HG03378 (cell line): ENCODE results near the gene BGN.

Experiments
- ATAC-seq: cut with Tn5 transposase; IDR thresholded peaks from one replicate; pipeline ENCODE4 v1.9.1; 2021; ENCODE audit warnings: mild to moderate bottlenecking, moderate library complexity; ENCODE audit not compliant: unreplicated experiment

Gene BGN

DNA sequence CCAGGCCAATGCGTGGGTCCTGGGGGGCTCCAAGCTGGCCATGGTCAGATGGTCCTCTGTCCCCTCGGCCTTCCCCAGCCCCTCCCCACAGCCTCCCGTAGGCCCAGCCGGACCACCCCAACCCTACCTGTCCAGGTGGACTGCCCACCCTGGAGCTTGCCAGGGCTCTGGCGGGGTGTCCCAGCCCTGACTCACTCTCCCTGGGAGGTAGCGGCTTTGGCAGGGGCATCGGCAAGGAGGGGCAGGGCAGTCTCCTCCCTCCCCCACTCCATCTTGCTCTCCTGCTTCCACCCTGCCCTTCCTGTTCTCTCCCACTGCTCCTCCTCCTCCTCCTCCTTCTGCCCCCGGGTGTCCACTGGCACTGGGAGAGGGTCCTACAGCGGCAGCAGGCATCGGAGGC lies 7.4 kb downstream of the BGN start:
- ATAC-seq = no peak

DNA sequence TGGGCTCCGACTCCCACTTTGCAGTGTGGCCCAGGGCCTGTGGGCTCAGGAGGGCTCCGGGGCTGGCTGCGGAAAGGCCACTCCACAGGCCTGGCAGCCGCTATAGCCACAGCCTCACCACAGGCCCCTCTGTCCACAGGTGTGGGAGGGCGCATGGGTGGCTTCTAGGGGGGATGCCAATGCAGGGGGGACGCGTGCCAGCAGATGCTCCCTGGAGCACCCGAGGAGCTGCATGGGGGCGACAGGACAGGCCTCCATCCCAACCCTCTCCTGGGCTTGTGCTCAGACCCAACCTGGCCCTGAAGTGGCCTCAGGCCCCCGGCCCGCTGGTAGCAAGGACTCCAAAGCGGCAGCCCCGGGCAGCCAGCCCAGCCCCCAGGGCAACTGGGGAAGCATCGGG lies 8.0 kb downstream of the BGN start:
- no peak for ATAC-seq

- ATAC-seq = no peak
Measured at GRCh38 chrX:153504445-153505016, 9.8 kb downstream of the BGN start.

DNA sequence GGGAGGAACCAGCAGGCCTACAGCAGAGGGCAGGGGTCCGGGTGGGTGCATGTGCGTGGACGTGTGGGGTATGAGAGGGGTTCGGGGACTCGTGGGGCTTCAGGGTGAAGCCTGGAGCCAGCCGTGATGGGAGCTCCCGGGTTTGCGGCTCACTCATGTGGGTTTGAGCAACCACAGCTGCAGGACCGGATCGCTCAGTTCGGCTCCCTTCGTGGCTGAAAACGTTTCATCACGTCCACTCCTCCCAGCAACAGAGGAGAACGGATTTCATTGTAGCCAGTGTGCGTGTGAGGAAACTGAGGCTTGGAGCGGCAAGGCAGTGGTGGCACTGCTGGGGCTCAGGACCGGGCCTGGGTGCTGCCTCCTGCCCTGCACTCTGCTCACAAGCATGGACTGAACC lies 10.6 kb downstream of the BGN start:
- ATAC-seq = no peak

DNA sequence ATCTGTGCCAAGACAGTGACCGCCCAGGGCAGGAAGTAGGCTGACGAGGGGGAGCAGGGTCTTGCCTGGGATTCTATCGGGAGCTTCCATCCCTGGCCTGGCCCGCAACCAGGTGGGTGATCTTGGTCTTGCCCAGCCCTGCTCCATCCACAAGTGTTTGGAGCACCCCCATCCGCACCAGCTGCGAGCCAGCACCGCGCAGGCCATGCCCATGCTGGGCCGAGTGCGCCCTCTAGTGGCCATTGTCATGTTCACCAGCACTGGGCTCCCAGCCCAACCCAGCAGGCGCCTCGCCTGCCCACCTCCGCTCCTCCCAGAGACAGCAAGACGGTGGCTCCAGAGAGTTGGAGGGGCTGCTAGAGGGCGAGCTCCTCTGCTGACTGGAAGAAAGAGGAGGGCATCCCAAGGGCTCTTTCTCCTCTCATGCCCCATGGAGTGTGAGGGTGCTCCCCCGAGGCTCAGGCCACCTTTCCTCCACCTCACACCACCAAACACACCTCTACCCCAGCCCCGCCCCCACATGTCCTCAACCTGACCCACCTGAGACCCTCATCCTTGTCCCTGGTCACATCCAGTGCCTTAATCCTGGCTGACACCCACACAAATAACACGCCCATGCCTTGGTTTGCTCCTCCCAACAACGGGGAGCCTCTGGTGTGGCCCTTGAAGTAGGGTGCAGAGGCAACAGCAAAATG lies 12.9 kb downstream of the BGN start:
- peak; percentile 90 for ATAC-seq

GRCh38 chrX:153509592-153509991 lies 14.8 kb downstream of the BGN start:
- ATAC-seq = no peak

DNA sequence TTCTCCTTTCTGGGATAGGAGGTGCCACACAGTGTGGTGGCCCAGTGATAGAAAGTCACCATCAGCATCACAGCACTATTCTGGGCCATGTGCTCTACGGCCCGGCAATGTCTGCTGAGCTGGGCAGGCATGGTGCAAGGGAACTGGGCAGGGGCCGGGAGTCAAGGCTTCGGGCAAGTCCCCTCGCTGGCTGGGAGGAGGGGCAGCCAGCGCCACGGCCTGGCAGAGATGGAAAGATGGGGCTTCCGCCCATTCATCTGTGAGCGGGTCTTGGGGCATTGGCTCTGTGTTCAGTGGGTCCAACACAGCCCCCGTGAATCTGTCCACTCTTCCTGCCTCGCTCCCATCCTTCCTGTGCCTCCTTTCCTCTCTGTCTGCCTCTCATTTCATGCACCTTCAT lies 15.6 kb downstream of the BGN start:
- ATAC-seq = no peak

- no peak for ATAC-seq
Measured at GRCh38 chrX:153511784-153512500, 17.2 kb downstream of the BGN start.

DNA sequence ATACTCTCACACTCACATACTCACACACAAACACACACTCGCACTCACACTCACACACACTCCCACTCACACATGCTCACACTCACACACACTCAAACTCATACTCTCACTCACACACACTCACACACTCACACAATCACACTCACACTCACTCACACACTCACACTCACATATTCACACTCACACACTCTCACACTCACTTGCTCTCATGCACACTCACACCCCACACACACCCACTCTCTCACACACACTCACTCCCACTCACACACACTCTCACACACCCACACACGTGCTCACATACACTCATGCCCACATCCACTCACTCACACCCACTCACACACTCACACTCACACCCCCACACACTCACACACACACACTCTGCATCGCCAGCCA lies 17.7 kb downstream of the BGN start:
- ATAC-seq = no peak

- no peak for ATAC-seq
Measured at GRCh38 chrX:153513265-153513664, 18.5 kb downstream of the BGN start.

GRCh38 chrX:153514259-153514658 lies 19.5 kb downstream of the BGN start:
- ATAC-seq = no peak

DNA sequence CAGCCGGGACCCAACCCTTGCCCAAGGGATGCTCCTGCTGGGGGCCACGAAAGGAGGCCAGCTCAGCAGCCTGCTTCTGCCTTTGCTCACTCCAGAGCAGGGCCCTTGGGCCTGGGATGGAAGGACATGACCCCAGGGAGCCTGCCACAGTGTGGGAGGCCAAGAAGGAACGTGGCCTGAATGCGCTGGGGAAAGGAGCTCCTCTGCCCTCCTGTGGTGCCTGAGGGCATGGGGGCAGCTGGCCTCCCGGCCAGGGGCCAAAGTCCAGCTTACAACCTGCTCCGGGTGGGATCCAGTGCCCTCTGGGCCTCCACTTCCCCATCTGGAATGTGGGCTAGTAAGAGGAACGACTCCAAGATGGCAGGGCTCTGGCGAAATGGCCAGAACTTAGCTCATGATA lies 20.7 kb downstream of the BGN start:
- ATAC-seq = no peak

DNA sequence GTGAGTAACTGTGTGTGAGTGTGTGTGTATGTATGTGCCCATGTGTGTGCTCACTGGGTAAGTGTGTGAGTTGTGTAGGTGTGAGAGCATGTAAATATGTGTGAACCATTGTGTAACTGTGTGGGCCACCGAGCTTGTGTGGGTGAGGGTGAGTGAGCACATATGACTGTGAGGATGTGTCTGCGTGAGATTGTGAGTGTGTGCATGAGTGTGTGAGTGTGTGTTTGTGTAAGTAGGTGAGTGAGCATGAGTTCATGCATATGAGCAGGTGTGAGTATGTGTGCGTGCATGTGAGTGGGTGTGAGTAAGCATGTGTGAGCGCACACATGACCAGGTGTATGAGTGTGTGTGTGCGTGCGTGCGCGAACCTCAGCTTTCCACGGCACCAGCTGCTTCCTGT lies 21.3 kb downstream of the BGN start:
- ATAC-seq = no peak

DNA sequence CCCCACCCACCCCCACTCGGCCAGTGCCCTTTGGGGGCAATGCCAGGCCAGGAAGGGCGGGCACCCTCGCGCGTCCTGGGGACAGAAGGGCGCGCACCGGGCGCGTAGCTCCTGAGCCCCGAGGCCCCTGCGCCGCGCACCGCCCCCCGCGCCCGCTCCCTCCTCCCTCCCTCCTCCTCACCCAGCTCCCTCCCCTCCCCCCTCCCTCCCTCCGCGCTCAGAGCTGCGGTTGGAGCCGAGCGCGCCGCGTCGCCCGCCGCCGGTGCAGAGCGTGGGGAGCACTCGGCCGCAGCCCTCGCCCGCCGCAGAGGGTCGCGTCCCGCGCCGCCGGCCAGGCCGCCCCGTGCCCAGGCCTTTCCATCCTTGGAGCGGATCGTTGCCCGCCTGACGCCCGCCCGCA lies 22.6 kb downstream of the BGN start, which contains the start of gene ATP2B3:
Gene ATP2B3, plus strand, starts transcription at position 220 of the 400 bp plus-strand sequence. CDS start 18,606 bp downstream, outside the sequence.
- ATAC-seq = no peak

GRCh38 chrX:153517946-153518834 lies 23.4 kb downstream of the BGN start:
- ATAC-seq = no peak

GRCh38 chrX:153519569-153520286 lies 24.9 kb downstream of the BGN start:
- no peak for ATAC-seq

- no peak for ATAC-seq
Measured at GRCh38 chrX:153520287-153520917, 25.6 kb downstream of the BGN start.

GRCh38 chrX:153521034-153521433 lies 26.3 kb downstream of the BGN start:
- no peak for ATAC-seq

GRCh38 chrX:153522259-153522658 lies 27.5 kb downstream of the BGN start:
- ATAC-seq = no peak

DNA sequence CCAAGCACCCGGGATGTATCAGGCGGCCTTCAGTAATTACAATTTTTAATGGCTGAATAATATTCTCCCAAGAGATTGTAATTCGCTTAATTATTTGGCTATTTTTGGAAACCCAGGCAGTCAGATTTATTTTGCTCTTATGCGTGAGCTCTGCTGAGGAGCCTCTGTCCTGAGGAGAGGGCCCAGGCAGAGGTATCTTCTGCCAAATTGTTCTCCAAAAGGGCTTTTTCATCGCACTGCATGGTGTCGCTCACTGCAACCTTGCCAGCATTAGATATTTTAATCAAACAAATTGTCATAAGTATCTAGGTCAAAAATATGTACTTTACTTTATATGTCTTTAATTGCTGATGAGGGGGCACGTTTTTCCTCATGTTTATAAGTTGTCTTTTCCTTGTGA lies 28.5 kb downstream of the BGN start:
- ATAC-seq = no peak
